Measurements from ENCODE around the gene NES. TPM values are rescaled to one million over a fixed set of nuclear protein-coding genes. Genes with fewer than 3 reads are reported as not detected.

The NES gene
- total RNA-seq, 1 donor from 2014 or later = 56.8 TPM

GRCh38 chr1:156629823-156630449 is 47.3 kb downstream of the NES start:
- Mint-ChIP-seq H3K36me3 (no peaks in the 10 kb centered on the region), H3K27me3 (ENCODE audit: low read depth) (peaks cover 87% of the 10 kb centered on the region), H3K4me3 (no peak overlapping the region), H3K4me1 (peaks cover 6% of the 10 kb centered on the region), H3K9me3 (no peaks in the 10 kb centered on the region), H3K27ac (no peak overlapping the region)
- DNase-seq (ENCODE audit: low spot score in 2 of 2, unreplicated experiment in 2 of 2) = no peak
- TF ChIP-seq CTCF (IDR thresholded peaks at IDR 0.05; ENCODE audit: unreplicated experiment) = no peak

- no peaks in the 10 kb centered on the region for H3K9me3 Mint-ChIP-seq
Observed at GRCh38 chr1:156627313-156627880, 49.8 kb downstream of the NES start.

GRCh38 chr1:156626079-156626438 is 51.1 kb downstream of the NES start:
- Mint-ChIP-seq H3K27me3 (ENCODE audit: low read depth) (peaks cover 88% of the 10 kb centered on the region), H3K4me3 (no peak overlapping the region), H3K36me3 (no peaks in the 10 kb centered on the region), H3K9me3 (no peaks in the 10 kb centered on the region), H3K4me1 (peaks cover 8% of the 10 kb centered on the region), H3K27ac (no peak overlapping the region)
- peak; percentile 4 for TF ChIP-seq CTCF (IDR thresholded peaks at IDR 0.05; ENCODE audit: unreplicated experiment)
- no peak for DNase-seq (ENCODE audit: low spot score in 2 of 2, unreplicated experiment in 2 of 2)

More at GRCh38 chr1:156627313-156627880, 49.8 kb downstream of the NES start:
- peaks cover 8% of the 10 kb centered on the region for H3K4me1 Mint-ChIP-seq
- H3K27me3 Mint-ChIP-seq (ENCODE audit: low read depth) = peaks cover 89% of the 10 kb centered on the region
- DNase-seq (ENCODE audit: low spot score in 2 of 2, unreplicated experiment in 2 of 2) = no peak
- H3K27ac Mint-ChIP-seq = no peak overlapping the region
- H3K36me3 Mint-ChIP-seq = no peaks in the 10 kb centered on the region
- no peak overlapping the region for H3K4me3 Mint-ChIP-seq
- peak; percentile 70 for TF ChIP-seq CTCF (IDR thresholded peaks at IDR 0.05; ENCODE audit: unreplicated experiment)

GRCh38 chr1:156625436-156626078 is 51.6 kb downstream of the NES start:
- peaks cover 8% of the 10 kb centered on the region for H3K4me1 Mint-ChIP-seq
- H3K36me3 Mint-ChIP-seq = no peaks in the 10 kb centered on the region
- DNase-seq (ENCODE audit: low spot score in 2 of 2, unreplicated experiment in 2 of 2) = peak in 1 of 2 experiments; percentile 70
- H3K27ac Mint-ChIP-seq = no peak overlapping the region
- TF ChIP-seq CTCF (IDR thresholded peaks at IDR 0.05; ENCODE audit: unreplicated experiment) = peak; percentile 79
- H3K9me3 Mint-ChIP-seq = no peaks in the 10 kb centered on the region
- H3K27me3 Mint-ChIP-seq (ENCODE audit: low read depth) = peaks cover 87% of the 10 kb centered on the region
- H3K4me3 Mint-ChIP-seq = peak overlapping the region; percentile 59

- H3K4me3 Mint-ChIP-seq = peak overlapping the region; percentile 20
- peaks cover 89% of the 10 kb centered on the region for H3K27me3 Mint-ChIP-seq (ENCODE audit: low read depth)
- H3K27ac Mint-ChIP-seq = no peak overlapping the region
- peaks cover 8% of the 10 kb centered on the region for H3K4me1 Mint-ChIP-seq
- no peak for DNase-seq (ENCODE audit: low spot score in 2 of 2, unreplicated experiment in 2 of 2)
- no peaks in the 10 kb centered on the region for H3K36me3 Mint-ChIP-seq
- H3K9me3 Mint-ChIP-seq = no peaks in the 10 kb centered on the region
- no peak for TF ChIP-seq CTCF (IDR thresholded peaks at IDR 0.05; ENCODE audit: unreplicated experiment)
Observed at GRCh38 chr1:156624814-156625435, 52.3 kb downstream of the NES start.

All from mesothelial cell of epicardium (in vitro differentiated cells).